GM13976 (cell line): Measurements from ENCODE around the gene SVOPL.

Experiments used
- DNase-seq: peaks from one replicate; pipeline ENCODE4 v3.0.0; 2012; ENCODE audit warnings: low spot score
- CTCF ChIP-seq: IDR thresholded peaks from 2 replicates; pipeline ENCODE4 v1.5.1; 2012; ENCODE audit warnings: borderline replicate concordance, mild to moderate bottlenecking; ENCODE audit not compliant: insufficient read depth; ENCODE audit errors: extremely low read depth, missing control alignments, control extremely low read depth
- in situ Hi-C: fragments of 300-500 bp; cut with MboI; formaldehyde crosslinking; loops from one replicate; pipeline ENCODE4 v1.12.0; 2022; ENCODE audit warnings: low sequenced_read_pairs, mixed read lengths, inconsistent platforms; ENCODE audit not compliant: unreplicated experiment

The SVOPL gene

GRCh38 chr7:138588986-138589385, 112.2 kb downstream of the SVOPL start:
- TF ChIP-seq CTCF: no peak
- in situ Hi-C loops: no loop called here
- DNase-seq: no peak

- TF ChIP-seq CTCF: no peak
- in situ Hi-C loops: no loop called here
- DNase-seq: no peak
Observed at GRCh38 chr7:138587485-138587884, 113.7 kb downstream of the SVOPL start.

GRCh38 chr7:138585283-138585993, 115.7 kb downstream of the SVOPL start:
- in situ Hi-C loops: no loop called here
- no peak for TF ChIP-seq CTCF
- no peak for DNase-seq

GRCh38 chr7:138584696-138585095, 116.5 kb downstream of the SVOPL start:
- DNase-seq: no peak
- in situ Hi-C loops: no loop called here
- no peak for TF ChIP-seq CTCF

- DNase-seq: no peak
- in situ Hi-C loops: no loop called here
- no peak for TF ChIP-seq CTCF
Observed at GRCh38 chr7:138584283-138584682, 116.9 kb downstream of the SVOPL start.

GRCh38 chr7:138581065-138581464, 120.1 kb downstream of the SVOPL start:
- TF ChIP-seq CTCF: no peak
- in situ Hi-C loops: no loop called here
- DNase-seq: no peak
